HFF-Myc (cell line): ENCODE data around the gene BANF1.

Source experiments
- DNase-seq: peaks from one replicate; pipeline ENCODE4 v3.0.0-alpha.2; 2011; ENCODE audit warnings: low read depth; ENCODE audit errors: extremely low read depth
- H3K4me3 ChIP-seq: replicated peaks from 2 replicates; pipeline ENCODE4 v1.5.1; 2011; ENCODE audit warnings: low read depth, mild to moderate bottlenecking, control low read depth, low read length
- TF ChIP-seq, protein P1 (sequence below): IDR thresholded peaks from 2 replicates; pipeline ENCODE4 v1.5.1; 2012; ENCODE audit warnings: mild to moderate bottlenecking, low read depth, low read length, control low read depth; ENCODE audit errors: missing control alignments

The BANF1 gene

DNA sequence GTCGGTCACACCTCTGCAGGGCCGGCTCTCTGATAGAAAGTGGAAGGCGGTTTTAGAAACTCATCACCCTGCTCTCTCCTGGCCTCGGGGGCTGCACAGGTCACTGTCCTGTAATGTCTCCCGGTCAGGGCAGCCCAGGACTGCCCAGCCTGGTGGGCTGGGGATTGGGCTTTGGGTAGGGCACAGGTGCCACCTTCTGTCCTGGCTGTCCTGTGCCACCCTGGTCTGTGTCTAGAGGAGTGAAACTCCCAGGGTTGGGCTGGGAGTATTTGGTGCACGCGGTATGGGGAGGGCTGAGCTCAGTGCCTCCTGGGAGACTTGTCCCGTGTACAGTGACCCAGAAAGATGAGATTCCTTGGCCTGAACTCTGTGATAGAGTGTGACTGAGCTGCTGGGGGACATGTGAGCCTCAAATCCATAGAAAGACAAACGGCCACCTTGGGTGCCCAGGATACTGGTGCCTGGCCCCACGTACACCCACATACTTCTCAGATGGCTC lies 23.0 kb upstream of the BANF1 start:
- DNase-seq: no peak
- no peak overlapping the region for H3K4me3 ChIP-seq
- TF ChIP-seq, protein P1, sequence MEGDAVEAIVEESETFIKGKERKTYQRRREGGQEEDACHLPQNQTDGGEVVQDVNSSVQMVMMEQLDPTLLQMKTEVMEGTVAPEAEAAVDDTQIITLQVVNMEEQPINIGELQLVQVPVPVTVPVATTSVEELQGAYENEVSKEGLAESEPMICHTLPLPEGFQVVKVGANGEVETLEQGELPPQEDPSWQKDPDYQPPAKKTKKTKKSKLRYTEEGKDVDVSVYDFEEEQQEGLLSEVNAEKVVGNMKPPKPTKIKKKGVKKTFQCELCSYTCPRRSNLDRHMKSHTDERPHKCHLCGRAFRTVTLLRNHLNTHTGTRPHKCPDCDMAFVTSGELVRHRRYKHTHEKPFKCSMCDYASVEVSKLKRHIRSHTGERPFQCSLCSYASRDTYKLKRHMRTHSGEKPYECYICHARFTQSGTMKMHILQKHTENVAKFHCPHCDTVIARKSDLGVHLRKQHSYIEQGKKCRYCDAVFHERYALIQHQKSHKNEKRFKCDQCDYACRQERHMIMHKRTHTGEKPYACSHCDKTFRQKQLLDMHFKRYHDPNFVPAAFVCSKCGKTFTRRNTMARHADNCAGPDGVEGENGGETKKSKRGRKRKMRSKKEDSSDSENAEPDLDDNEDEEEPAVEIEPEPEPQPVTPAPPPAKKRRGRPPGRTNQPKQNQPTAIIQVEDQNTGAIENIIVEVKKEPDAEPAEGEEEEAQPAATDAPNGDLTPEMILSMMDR: no peak

DNA sequence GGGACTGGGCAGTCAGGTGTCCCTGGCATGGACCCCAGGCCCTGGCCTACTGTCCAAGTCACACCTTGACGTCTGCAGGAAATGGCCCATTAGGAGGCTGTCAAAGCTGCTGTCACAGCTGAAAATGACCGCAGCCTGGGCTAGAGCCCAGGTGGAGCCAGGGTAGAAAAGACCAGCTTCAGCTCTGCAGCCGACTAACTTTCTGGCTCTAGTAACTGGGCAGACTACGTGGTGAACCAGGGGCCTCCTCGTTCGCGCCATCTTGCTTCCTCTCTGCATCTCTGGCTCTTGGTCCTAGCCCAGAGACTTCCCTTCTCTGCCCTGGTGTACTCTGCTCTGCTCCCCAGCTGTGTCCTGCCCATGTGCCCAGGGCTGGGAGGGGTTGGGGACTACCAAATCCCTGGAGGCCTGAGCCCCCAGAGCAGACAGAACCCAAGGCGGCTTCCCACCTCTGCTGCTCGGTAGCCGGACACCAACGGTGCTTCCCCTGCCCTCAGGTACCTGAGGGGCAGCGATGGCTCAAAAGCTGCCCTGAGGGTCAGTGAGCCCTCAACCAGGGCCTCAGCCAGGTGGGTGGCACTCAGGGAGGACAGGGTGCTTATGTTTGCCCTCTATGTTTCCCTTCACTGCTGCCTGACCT lies 21.1 kb upstream of the BANF1 start:
- H3K4me3 ChIP-seq: no peak overlapping the region
- TF ChIP-seq, protein P1: no peak
- DNase-seq: no peak

GRCh38 chr11:65981972-65982823 lies 20.1 kb upstream of the BANF1 start:
- H3K4me3 ChIP-seq: no peak overlapping the region
- DNase-seq: no peak
- TF ChIP-seq, protein P1: no peak

- TF ChIP-seq, protein P1: no peak
- no peak for DNase-seq
- no peak overlapping the region for H3K4me3 ChIP-seq
Observed at GRCh38 chr11:65982824-65983588, 19.3 kb upstream of the BANF1 start.

- TF ChIP-seq, protein P1: no peak
- no peak for DNase-seq
- no peak overlapping the region for H3K4me3 ChIP-seq
Observed at GRCh38 chr11:65983589-65983987, 18.7 kb upstream of the BANF1 start.

DNA sequence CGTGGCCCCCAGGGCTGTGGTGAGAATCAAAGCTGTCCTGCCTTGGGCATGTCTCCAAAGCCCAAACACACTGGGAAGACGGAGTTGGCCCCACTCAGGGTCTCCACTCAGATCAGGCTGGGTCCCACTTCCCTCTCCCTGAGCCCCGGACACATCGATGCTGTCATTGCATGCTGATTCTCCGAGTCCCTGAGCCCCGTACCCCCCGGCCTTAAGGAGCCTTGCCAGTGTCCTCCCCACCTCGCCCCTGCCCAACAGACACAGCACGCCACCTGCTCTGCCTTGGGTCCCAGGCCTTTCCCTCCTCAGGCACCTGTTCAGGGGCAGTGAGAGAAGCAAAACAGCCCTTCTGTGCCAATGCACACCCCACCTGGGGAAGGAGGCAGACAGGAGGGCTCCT lies 15.0 kb upstream of the BANF1 start:
- no peak for DNase-seq
- TF ChIP-seq, protein P1: no peak
- no peak overlapping the region for H3K4me3 ChIP-seq
